AG09309 (cell line): Measurements from ENCODE around the gene C1QTNF5.

ENCODE experiments used
- DNase-seq: peaks from one replicate; pipeline ENCODE4 v3.0.0-alpha.2; 2010; ENCODE audit warnings: low read depth
- H3K4me3 ChIP-seq: 2 replicates; pipeline ENCODE4 v1.5.1; 2011; ENCODE audit warnings: mild to moderate bottlenecking, low read depth, low read length, moderate library complexity; ENCODE audit not compliant: control insufficient read depth
- TF ChIP-seq, protein P1 (sequence below): IDR thresholded peaks from 2 replicates; pipeline ENCODE4 v1.5.1; 2011; ENCODE audit warnings: mild to moderate bottlenecking, low read depth, low read length, inconsistent platforms; ENCODE audit not compliant: insufficient read depth, control insufficient read depth; ENCODE audit errors: missing control alignments

The C1QTNF5 gene

DNA sequence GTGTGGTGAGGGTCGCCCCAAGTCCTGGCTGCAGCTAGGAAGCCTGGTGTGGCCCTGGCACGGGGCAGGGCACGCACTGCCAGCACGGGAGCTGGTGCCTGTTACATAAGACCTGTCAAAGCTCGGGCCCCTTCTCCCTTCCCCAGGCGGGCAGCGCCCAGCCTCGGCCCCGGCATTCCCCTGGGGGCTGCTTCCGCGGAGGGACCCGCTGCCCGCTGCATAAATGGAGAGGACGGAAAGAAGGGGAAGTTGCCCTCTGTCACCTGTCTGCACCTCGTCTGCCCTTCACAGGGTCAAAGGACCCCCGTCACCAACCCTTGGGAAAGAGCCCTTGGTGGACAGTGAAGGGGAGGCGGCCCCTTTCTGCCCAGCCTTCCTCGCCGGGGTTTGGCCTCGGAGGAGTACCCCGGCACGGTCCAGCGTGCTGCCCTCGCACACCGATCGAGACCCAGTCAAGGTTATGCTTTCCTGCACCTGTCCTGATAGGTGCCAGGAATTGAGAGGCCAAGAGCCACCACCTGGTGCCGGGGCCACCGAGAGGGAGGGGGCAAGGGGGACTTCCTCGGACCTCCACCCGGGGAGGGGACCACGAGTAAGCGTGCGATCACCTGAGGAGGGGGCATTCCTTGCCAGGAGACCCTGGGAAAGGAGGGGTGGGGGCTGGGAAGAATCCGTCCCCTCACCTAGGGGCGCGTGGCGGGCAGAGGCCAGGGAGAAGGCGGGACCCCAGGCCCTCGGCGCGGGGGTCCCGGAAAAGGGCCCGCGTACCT, 22.6 kb upstream of the C1QTNF5 start:
- no peak overlapping the region for H3K4me3 ChIP-seq
- TF ChIP-seq, protein P1, sequence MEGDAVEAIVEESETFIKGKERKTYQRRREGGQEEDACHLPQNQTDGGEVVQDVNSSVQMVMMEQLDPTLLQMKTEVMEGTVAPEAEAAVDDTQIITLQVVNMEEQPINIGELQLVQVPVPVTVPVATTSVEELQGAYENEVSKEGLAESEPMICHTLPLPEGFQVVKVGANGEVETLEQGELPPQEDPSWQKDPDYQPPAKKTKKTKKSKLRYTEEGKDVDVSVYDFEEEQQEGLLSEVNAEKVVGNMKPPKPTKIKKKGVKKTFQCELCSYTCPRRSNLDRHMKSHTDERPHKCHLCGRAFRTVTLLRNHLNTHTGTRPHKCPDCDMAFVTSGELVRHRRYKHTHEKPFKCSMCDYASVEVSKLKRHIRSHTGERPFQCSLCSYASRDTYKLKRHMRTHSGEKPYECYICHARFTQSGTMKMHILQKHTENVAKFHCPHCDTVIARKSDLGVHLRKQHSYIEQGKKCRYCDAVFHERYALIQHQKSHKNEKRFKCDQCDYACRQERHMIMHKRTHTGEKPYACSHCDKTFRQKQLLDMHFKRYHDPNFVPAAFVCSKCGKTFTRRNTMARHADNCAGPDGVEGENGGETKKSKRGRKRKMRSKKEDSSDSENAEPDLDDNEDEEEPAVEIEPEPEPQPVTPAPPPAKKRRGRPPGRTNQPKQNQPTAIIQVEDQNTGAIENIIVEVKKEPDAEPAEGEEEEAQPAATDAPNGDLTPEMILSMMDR = no peak
- DNase-seq = no peak

DNA sequence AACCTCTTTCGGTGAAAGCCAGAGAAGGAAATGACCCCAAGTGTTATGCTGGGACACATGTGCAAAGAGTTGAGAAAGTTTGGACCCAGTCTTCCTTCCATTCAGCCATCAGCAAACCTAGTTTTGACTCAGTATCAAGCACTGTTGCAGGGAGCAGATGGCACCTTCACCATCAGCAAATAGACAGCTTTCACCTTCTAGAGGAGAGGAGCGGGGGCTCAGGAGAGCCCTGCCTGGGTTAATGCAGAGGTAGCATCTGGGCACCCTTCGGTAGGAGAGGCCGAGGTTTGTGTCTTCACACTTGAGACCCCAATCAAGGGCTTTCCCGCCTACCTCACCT, 22.0 kb upstream of the C1QTNF5 start:
- no peak overlapping the region for H3K4me3 ChIP-seq
- no peak for DNase-seq
- TF ChIP-seq, protein P1 = no peak

DNA sequence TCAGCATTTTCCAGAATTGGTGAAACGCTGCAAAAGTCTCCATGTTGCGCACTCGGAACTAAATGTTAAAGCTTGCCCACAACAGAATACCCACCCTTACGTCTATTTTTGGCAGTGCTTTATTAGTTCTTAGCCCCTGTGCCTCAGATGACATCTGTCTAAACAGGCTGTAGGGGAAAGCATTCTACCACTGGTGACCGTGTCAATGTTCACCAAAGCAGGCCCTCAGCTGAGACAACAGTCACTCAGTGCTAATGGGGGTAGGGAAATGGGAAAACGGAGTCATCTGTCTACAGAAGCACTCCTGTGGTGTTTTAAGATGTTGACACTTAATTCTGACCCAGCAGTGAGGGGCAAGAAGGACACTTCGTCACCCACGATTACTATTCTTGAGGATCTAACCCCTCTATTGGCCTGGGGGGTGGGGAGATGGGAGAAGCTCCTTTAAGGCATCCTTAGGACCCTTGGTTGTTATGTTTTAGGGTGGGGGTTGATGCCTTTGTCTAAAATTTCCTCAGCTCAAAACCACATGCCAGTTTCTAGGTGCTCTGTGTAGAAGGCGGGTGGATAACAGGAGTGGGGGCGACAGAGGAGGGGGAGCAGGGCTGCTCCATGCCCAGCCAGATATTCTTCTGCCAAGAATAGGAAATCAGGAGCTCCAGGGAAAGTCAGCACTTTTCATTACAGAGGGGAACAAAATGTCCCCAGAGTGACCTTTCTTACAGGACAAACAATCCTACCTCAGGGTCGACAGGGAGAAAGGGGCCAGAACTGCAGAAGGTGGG, 21.4 kb upstream of the C1QTNF5 start:
- H3K4me3 ChIP-seq = no peak overlapping the region
- DNase-seq = no peak
- TF ChIP-seq, protein P1 = no peak

DNA sequence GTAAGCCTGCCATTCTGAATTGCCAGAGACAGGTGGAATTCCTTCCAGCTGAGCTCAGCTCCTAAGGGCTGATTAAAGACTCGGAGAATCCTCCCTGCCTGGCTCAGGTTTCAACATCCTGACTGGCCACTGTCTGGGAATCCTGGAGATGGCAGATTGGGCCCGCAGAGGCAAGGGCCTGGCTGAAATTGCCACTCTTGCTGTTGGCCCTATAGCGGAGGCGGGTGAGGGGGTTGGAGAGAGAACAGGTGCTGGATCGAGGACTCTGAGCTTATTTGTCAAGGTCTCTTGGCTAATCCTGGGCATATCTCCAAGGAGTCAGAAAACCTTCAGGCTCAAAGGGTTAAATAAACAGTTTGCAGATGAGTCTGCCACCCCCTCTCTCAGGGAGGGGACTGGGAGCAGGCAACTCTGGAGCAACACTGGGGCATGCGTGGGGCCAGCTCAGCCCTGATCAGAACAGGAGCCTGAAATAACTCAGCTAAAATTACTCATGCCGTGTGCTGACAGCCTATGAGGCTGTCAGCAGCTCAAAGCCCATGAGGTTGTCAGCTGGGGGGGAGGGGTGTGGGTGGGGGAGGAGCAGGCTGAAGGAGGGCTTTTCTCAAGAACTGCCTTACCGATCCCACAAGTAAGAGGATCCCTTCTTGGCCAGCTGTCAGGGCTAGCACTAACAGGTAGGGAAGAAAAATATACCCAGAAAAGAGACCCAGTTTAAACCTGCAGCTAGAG, 20.5 kb upstream of the C1QTNF5 start:
- no peak overlapping the region for H3K4me3 ChIP-seq
- peak; percentile 46 for DNase-seq
- TF ChIP-seq, protein P1 = no peak

DNA sequence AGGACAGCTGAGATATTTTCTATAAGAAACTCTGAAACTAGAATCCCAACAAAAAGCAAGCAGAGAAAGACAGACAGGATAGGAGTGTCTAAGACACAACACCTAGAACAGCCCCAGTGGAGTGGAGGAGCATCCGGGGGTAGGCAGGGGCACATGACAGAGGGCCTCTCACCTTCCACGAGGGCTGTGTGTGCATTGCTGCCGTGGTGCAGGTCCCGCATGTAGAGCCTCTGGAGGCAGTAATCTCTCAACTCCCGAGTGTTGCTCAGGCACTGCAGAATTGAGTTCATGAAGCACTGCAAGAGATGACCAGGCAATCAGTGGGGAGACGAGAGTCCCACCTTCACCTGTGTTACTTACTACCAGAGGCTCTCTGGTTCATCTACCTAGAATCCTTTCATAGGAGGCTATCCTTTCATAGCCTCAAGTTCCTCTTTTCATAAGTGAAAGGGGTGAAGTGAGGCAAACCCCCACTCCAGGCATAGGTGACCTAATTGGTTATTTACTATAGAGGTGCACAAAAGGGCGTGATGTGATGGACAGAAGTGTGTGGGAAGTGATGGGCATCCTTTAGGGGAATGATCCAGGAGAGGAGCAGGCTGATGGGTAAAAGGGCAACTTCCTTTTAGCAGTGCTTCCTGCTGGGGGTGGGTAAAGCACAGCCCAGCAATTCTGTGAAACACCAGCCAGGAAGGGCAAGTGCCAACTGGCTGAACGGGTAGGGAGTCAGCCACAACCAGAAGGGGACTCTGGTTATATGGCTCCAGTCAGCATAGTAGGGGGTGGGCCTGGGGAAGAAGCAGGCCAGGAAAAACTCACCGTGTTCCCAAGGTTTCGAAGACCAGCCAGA, 18.9 kb upstream of the C1QTNF5 start:
- no peak for DNase-seq
- no peak overlapping the region for H3K4me3 ChIP-seq
- TF ChIP-seq, protein P1 = no peak

DNA sequence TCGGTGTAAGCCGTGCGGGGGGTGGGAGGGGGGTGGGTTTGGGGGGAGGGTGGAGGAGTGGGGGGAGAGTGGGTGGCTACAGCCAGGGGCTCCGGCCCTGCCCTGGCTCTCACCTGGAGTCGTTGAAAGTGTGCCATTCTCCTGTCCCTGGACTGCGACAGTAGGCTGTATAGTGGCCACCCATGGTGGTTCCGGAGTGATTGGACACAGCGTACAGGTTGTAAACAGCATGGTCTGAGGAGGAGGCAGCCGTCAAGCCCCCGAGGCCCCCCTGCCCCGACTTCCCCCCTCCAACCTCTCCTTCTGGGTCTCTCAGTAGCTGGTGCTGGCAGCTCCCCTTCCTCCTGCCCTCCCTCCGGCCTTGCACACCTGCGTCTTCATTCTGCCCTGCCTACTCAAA, 16.4 kb upstream of the C1QTNF5 start:
- H3K4me3 ChIP-seq = peak overlapping the region; percentile 56
- DNase-seq = no peak
- TF ChIP-seq, protein P1 = no peak
